ENCODE results near the gene SKA3. TPM values are rescaled to one million over a fixed set of nuclear protein-coding genes. Genes with fewer than 3 reads are reported as not detected.
A peak's percentile ranks its signal among the peaks of the same experiment; 100 is the strongest.

SKA3 gene
- total RNA-seq, 1 donor from 2014 or later: 0.60 TPM

DNA sequence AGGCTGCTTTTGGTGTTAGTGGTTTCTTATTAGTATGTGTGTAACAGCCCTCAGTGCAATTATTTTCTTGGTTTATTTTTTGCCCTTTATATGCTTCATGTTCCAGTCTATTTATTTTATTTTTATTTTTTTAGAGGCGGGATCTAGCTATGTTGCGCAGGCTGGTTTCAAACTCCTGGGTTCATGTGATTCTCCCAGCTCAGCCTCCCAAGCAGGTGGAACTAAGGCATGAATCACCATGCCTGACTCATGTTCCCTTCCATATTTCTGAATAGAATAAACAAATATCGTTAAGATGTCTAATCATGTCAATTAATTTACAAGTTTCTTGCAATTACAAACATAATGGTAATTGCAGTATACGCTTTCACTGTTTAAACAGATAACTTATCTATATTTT lies 11.7 kb downstream of the SKA3 start:
- TF ChIP-seq, protein P1, sequence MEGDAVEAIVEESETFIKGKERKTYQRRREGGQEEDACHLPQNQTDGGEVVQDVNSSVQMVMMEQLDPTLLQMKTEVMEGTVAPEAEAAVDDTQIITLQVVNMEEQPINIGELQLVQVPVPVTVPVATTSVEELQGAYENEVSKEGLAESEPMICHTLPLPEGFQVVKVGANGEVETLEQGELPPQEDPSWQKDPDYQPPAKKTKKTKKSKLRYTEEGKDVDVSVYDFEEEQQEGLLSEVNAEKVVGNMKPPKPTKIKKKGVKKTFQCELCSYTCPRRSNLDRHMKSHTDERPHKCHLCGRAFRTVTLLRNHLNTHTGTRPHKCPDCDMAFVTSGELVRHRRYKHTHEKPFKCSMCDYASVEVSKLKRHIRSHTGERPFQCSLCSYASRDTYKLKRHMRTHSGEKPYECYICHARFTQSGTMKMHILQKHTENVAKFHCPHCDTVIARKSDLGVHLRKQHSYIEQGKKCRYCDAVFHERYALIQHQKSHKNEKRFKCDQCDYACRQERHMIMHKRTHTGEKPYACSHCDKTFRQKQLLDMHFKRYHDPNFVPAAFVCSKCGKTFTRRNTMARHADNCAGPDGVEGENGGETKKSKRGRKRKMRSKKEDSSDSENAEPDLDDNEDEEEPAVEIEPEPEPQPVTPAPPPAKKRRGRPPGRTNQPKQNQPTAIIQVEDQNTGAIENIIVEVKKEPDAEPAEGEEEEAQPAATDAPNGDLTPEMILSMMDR (IDR thresholded peaks at IDR 0.05; ENCODE audit: borderline replicate concordance): no peak
- intact Hi-C loops (cut with micrococcal nuclease): no loop called here
- Histone ChIP-seq H3K4me3 (no peak overlapping the region), H3K27me3 (ENCODE audit: low read depth) (no peaks in the 10 kb centered on the region), H3K9me3 (replicated peaks) (no peaks in the 10 kb centered on the region), H3K36me3 (no peaks in the 10 kb centered on the region), H3K4me1 (no peaks in the 10 kb centered on the region), H3K27ac (replicated peaks) (no peak overlapping the region)
- DNase-seq: no peak

DNA sequence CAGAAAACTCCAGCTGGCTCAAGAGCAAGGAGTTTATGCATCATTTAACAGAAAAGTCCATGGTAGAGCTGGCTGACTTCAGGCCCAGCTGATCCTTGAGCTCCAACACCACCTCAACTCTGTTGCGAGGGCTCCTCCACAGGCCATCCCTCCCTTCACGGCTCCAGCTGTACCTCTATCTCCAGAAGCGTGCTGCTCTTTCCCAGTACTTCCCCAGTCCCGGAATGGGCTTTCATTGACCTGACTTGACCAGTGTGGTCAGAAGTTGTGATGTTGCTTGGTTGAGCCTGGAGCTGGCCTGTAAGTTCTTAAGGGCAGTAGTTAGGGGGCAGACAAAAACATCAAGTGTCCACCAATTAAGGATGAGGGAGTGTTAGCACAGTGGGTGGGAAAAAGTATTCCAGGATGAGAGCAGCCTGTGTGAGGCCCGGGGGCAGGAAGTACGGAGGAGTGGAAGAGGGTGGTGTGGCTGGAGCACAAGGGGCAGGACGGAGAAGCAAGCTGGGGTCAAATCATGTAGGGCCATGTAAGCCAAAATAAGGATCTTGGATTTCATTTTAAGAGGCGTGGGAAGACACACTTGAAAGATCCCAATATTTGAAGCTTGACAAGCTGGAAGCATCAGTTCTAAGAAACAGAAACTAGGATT lies 24.0 kb downstream of the SKA3 start:
- Histone ChIP-seq H3K27me3 (ENCODE audit: low read depth) (no peaks in the 10 kb centered on the region), H3K4me1 (peaks cover 19% of the 10 kb centered on the region), H3K4me3 (no peak overlapping the region), H3K9me3 (replicated peaks) (no peaks in the 10 kb centered on the region), H3K27ac (replicated peaks) (no peak overlapping the region), H3K36me3 (peaks cover 12% of the 10 kb centered on the region)
- intact Hi-C loops (cut with micrococcal nuclease): no loop called here
- DNase-seq: no peak
- TF ChIP-seq, protein P1 (IDR thresholded peaks at IDR 0.05; ENCODE audit: borderline replicate concordance): no peak

DNA sequence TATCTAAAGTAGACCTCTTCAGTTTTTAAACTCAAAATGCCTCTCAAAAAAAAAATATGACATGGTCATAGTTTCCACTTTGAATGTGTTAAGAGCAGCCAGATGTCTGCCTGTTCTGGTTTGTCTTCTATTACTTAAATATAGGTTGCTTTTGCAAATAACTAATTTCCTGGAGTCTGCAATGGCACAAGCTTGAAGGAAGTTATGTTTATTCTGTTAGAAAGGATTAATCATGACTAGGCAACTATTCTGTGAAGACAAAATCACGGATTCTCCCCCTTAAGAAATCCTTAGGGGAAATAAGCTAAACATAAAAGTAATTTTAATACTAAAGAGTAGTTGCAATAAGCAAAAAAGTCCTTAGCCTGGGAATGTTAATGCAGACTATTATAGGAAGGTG lies 26.3 kb downstream of the SKA3 start:
- no peak for DNase-seq
- Histone ChIP-seq H3K27me3 (ENCODE audit: low read depth) (no peaks in the 10 kb centered on the region), H3K4me3 (no peak overlapping the region), H3K36me3 (peaks cover 34% of the 10 kb centered on the region), H3K4me1 (peaks cover 25% of the 10 kb centered on the region), H3K9me3 (replicated peaks) (no peaks in the 10 kb centered on the region), H3K27ac (replicated peaks) (peak overlapping the region; percentile 57)
- intact Hi-C loops (cut with micrococcal nuclease): no loop called here
- TF ChIP-seq, protein P1 (IDR thresholded peaks at IDR 0.05; ENCODE audit: borderline replicate concordance): no peak

DNA sequence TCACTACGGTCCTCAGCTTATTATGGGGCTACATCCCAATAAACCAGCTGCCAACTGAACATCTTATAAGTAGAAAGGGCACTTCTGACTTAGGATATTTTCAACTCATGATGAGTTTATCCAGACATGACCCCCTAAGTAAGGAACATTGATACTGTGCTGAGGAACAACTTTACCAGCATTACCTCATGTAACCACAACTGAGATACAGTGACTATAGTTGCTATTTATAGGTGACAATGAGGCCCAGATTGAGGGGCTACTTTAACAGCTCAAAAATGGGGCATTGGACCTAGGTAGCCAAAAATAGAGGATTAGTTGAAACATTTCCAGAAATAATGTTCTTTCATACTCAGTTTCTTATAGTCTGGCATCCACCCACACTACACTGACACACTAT lies 26.8 kb downstream of the SKA3 start:
- Histone ChIP-seq H3K4me1 (peaks cover 25% of the 10 kb centered on the region), H3K4me3 (no peak overlapping the region), H3K27ac (replicated peaks) (peak overlapping the region; percentile 57), H3K27me3 (ENCODE audit: low read depth) (no peaks in the 10 kb centered on the region), H3K36me3 (peaks cover 34% of the 10 kb centered on the region), H3K9me3 (replicated peaks) (no peaks in the 10 kb centered on the region)
- intact Hi-C loops (cut with micrococcal nuclease): no loop called here
- DNase-seq: no peak
- TF ChIP-seq, protein P1 (IDR thresholded peaks at IDR 0.05; ENCODE audit: borderline replicate concordance): no peak

DNA sequence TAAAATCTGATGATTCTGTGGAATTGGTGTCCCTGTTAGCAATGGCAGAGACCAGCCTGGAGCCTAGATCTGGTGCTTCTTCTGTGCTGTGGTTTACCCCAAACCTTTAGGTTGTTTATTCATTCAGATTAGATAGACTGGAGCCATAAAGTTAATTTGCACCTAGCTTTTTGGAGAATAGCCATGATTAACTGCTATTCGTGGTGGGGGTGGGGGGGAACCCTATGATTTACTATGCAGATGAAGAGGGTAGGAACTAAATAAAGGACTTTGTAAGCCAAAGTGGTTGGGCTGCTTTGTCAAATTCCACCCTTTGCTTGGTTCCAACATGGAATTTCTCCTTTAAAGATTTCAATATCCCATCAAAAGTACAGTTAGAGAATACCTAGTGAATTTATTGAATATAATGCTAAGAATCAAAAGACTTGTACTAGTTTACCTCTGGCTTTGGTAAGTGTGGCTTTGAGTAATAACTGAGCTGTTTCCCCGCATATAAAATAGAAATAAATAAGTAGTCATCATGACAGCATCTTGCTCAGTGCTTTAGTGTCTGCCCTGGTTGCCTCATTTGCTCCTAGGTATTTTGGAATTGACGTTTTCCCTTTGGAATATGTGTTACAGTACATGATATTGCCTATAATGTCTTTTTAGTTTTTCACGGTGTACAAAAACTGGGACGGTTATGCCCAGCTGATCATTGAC lies 27.6 kb downstream of the SKA3 start:
- no peak for DNase-seq
- Histone ChIP-seq H3K27ac (replicated peaks) (peak overlapping the region; percentile 57), H3K4me3 (no peak overlapping the region), H3K27me3 (ENCODE audit: low read depth) (no peaks in the 10 kb centered on the region), H3K4me1 (peaks cover 33% of the 10 kb centered on the region), H3K9me3 (replicated peaks) (no peaks in the 10 kb centered on the region), H3K36me3 (peaks cover 35% of the 10 kb centered on the region)
- TF ChIP-seq, protein P1 (IDR thresholded peaks at IDR 0.05; ENCODE audit: borderline replicate concordance): no peak
- intact Hi-C loops (cut with micrococcal nuclease): no loop called here

Data from left ventricle myocardium inferior (tissue), 1 donor.